Measurements from ENCODE around the gene DLEU7. TPM values are rescaled to one million over a fixed set of nuclear protein-coding genes. Genes with fewer than 3 reads are reported as not detected.

DLEU7 gene
- total RNA-seq, 1 donor from 2014 or later: not detected

- intact Hi-C loops (cut with micrococcal nuclease): no loop called here
- H3K9me3 Mint-ChIP-seq: no peaks in the 10 kb centered on the region
- H3K4me3 Mint-ChIP-seq (ENCODE audit: low read depth): no peak overlapping the region
Observed at GRCh38 chr13:50866817-50867636, 23.5 kb upstream of the DLEU7 start.

GRCh38 chr13:50864492-50864891 lies 21.0 kb upstream of the DLEU7 start:
- Mint-ChIP-seq H3K36me3 (ENCODE audit: low read depth) (peaks cover 5% of the 10 kb centered on the region), H3K9me3 (peaks cover 12% of the 10 kb centered on the region), H3K27me3 (ENCODE audit: low read depth) (peaks cover 47% of the 10 kb centered on the region), H3K27ac (no peak overlapping the region), H3K4me1 (ENCODE audit: low read depth) (no peaks in the 10 kb centered on the region), H3K4me3 (ENCODE audit: low read depth) (no peak overlapping the region)
- intact Hi-C loops (cut with micrococcal nuclease): no loop called here
- no peak for DNase-seq (ENCODE audit: low spot score)

More at GRCh38 chr13:50866817-50867636, 23.5 kb upstream of the DLEU7 start:
- no peaks in the 10 kb centered on the region for H3K4me1 Mint-ChIP-seq (ENCODE audit: low read depth)
- no peaks in the 10 kb centered on the region for H3K36me3 Mint-ChIP-seq (ENCODE audit: low read depth)
- peaks cover 48% of the 10 kb centered on the region for H3K27me3 Mint-ChIP-seq (ENCODE audit: low read depth)
- DNase-seq (ENCODE audit: low spot score): no peak
- no peak overlapping the region for H3K27ac Mint-ChIP-seq

GRCh38 chr13:50855681-50856080 lies 12.2 kb upstream of the DLEU7 start:
- H3K27me3 Mint-ChIP-seq (ENCODE audit: low read depth): peaks cover 57% of the 10 kb centered on the region
- H3K4me3 Mint-ChIP-seq (ENCODE audit: low read depth): no peak overlapping the region
- no peak overlapping the region for H3K27ac Mint-ChIP-seq
- no peaks in the 10 kb centered on the region for H3K4me1 Mint-ChIP-seq (ENCODE audit: low read depth)
- DNase-seq (ENCODE audit: low spot score): no peak
- peaks cover 40% of the 10 kb centered on the region for H3K9me3 Mint-ChIP-seq
- H3K36me3 Mint-ChIP-seq (ENCODE audit: low read depth): peaks cover 17% of the 10 kb centered on the region
- intact Hi-C loops (cut with micrococcal nuclease): no loop called here

- H3K4me1 Mint-ChIP-seq (ENCODE audit: low read depth): peaks cover 14% of the 10 kb centered on the region
- peaks cover 42% of the 10 kb centered on the region for H3K27me3 Mint-ChIP-seq (ENCODE audit: low read depth)
- H3K36me3 Mint-ChIP-seq (ENCODE audit: low read depth): no peaks in the 10 kb centered on the region
- H3K9me3 Mint-ChIP-seq: no peaks in the 10 kb centered on the region
- no peak overlapping the region for H3K4me3 Mint-ChIP-seq (ENCODE audit: low read depth)
- intact Hi-C loops (cut with micrococcal nuclease): no loop called here
- H3K27ac Mint-ChIP-seq: no peak overlapping the region
- DNase-seq (ENCODE audit: low spot score): no peak
Observed at GRCh38 chr13:50850445-50850844, 7.0 kb upstream of the DLEU7 start.

- no peaks in the 10 kb centered on the region for H3K9me3 Mint-ChIP-seq
- H3K36me3 Mint-ChIP-seq (ENCODE audit: low read depth): peaks cover 3% of the 10 kb centered on the region
- no peak for DNase-seq (ENCODE audit: low spot score)
- intact Hi-C loops (cut with micrococcal nuclease): no loop called here
- H3K27ac Mint-ChIP-seq: no peak overlapping the region
- no peak overlapping the region for H3K4me3 Mint-ChIP-seq (ENCODE audit: low read depth)
- H3K4me1 Mint-ChIP-seq (ENCODE audit: low read depth): peaks cover 16% of the 10 kb centered on the region
- peaks cover 32% of the 10 kb centered on the region for H3K27me3 Mint-ChIP-seq (ENCODE audit: low read depth)
Observed at GRCh38 chr13:50847501-50847900, 4.0 kb upstream of the DLEU7 start.

- Mint-ChIP-seq H3K27ac (no peak overlapping the region), H3K36me3 (ENCODE audit: low read depth) (peaks cover 3% of the 10 kb centered on the region), H3K4me3 (ENCODE audit: low read depth) (no peak overlapping the region), H3K4me1 (ENCODE audit: low read depth) (peaks cover 16% of the 10 kb centered on the region), H3K9me3 (no peaks in the 10 kb centered on the region), H3K27me3 (ENCODE audit: low read depth) (peaks cover 31% of the 10 kb centered on the region)
- intact Hi-C loops (cut with micrococcal nuclease): no loop called here
- DNase-seq (ENCODE audit: low spot score): no peak
Observed at GRCh38 chr13:50846861-50847475, 3.5 kb upstream of the DLEU7 start.

GRCh38 chr13:50845211-50845610 lies 1.7 kb upstream of the DLEU7 start:
- intact Hi-C loops (cut with micrococcal nuclease): no loop called here
- no peak for DNase-seq (ENCODE audit: low spot score)
- Mint-ChIP-seq H3K4me3 (ENCODE audit: low read depth) (no peak overlapping the region), H3K27ac (no peak overlapping the region), H3K27me3 (ENCODE audit: low read depth) (peaks cover 27% of the 10 kb centered on the region), H3K36me3 (ENCODE audit: low read depth) (peaks cover 3% of the 10 kb centered on the region), H3K9me3 (no peaks in the 10 kb centered on the region), H3K4me1 (ENCODE audit: low read depth) (peaks cover 16% of the 10 kb centered on the region)

GRCh38 chr13:50844084-50844875 lies 788 bp upstream of the DLEU7 start:
- intact Hi-C loops (cut with micrococcal nuclease): no loop called here
- Mint-ChIP-seq H3K36me3 (ENCODE audit: low read depth) (peaks cover 3% of the 10 kb centered on the region), H3K27ac (no peak overlapping the region), H3K4me3 (ENCODE audit: low read depth) (no peak overlapping the region), H3K9me3 (no peaks in the 10 kb centered on the region), H3K27me3 (ENCODE audit: low read depth) (peaks cover 23% of the 10 kb centered on the region), H3K4me1 (ENCODE audit: low read depth) (peaks cover 16% of the 10 kb centered on the region)
- no peak for DNase-seq (ENCODE audit: low spot score)

- H3K27ac Mint-ChIP-seq: no peak overlapping the region
- intact Hi-C loops (cut with micrococcal nuclease): no loop called here
- peaks cover 25% of the 10 kb centered on the region for H3K27me3 Mint-ChIP-seq (ENCODE audit: low read depth)
- DNase-seq (ENCODE audit: low spot score): no peak
- peaks cover 16% of the 10 kb centered on the region for H3K4me1 Mint-ChIP-seq (ENCODE audit: low read depth)
- no peak overlapping the region for H3K4me3 Mint-ChIP-seq (ENCODE audit: low read depth)
- peaks cover 3% of the 10 kb centered on the region for H3K36me3 Mint-ChIP-seq (ENCODE audit: low read depth)
- H3K9me3 Mint-ChIP-seq: no peaks in the 10 kb centered on the region
Observed at GRCh38 chr13:50842990-50843256, 569 bp downstream of the DLEU7 start.

GRCh38 chr13:50842251-50842989 lies 1.1 kb downstream of the DLEU7 start:
- no peaks in the 10 kb centered on the region for H3K9me3 Mint-ChIP-seq
- no peak overlapping the region for H3K27ac Mint-ChIP-seq
- intact Hi-C loops (cut with micrococcal nuclease): no loop called here
- DNase-seq (ENCODE audit: low spot score): no peak
- H3K36me3 Mint-ChIP-seq (ENCODE audit: low read depth): peaks cover 3% of the 10 kb centered on the region
- peaks cover 22% of the 10 kb centered on the region for H3K27me3 Mint-ChIP-seq (ENCODE audit: low read depth)
- H3K4me3 Mint-ChIP-seq (ENCODE audit: low read depth): no peak overlapping the region
- H3K4me1 Mint-ChIP-seq (ENCODE audit: low read depth): peaks cover 14% of the 10 kb centered on the region

GRCh38 chr13:50841786-50842185 lies 1.7 kb downstream of the DLEU7 start:
- H3K4me3 Mint-ChIP-seq (ENCODE audit: low read depth): no peak overlapping the region
- intact Hi-C loops (cut with micrococcal nuclease): no loop called here
- no peak overlapping the region for H3K27ac Mint-ChIP-seq
- no peak for DNase-seq (ENCODE audit: low spot score)
- H3K9me3 Mint-ChIP-seq: no peaks in the 10 kb centered on the region
- H3K4me1 Mint-ChIP-seq (ENCODE audit: low read depth): peaks cover 8% of the 10 kb centered on the region
- H3K36me3 Mint-ChIP-seq (ENCODE audit: low read depth): peaks cover 3% of the 10 kb centered on the region
- H3K27me3 Mint-ChIP-seq (ENCODE audit: low read depth): peaks cover 22% of the 10 kb centered on the region

- no peak overlapping the region for H3K27ac Mint-ChIP-seq
- peaks cover 3% of the 10 kb centered on the region for H3K36me3 Mint-ChIP-seq (ENCODE audit: low read depth)
- peaks cover 26% of the 10 kb centered on the region for H3K27me3 Mint-ChIP-seq (ENCODE audit: low read depth)
- DNase-seq (ENCODE audit: low spot score): no peak
- H3K9me3 Mint-ChIP-seq: no peaks in the 10 kb centered on the region
- no peak overlapping the region for H3K4me3 Mint-ChIP-seq (ENCODE audit: low read depth)
- intact Hi-C loops (cut with micrococcal nuclease): no loop called here
- peaks cover 2% of the 10 kb centered on the region for H3K4me1 Mint-ChIP-seq (ENCODE audit: low read depth)
Observed at GRCh38 chr13:50840284-50840683, 3.2 kb downstream of the DLEU7 start.

All from activated T-helper 2 cell treated with anti-CD3 and anti-CD28 coated beads, Interferon-gamma antibody, Interleukin-2, Interleukin-4, amounts not matched to agents 10 μg/mL and 5 μg/mL and 100 μg/mL, durations not matched to agents 14 hours and 24 hours and 36 hours (primary cell).